Neural cell (in vitro differentiated cells): ENCODE results near the gene CENPP. TPM values are rescaled to one million over a fixed set of nuclear protein-coding genes. Genes with fewer than 3 reads are reported as not detected.

Experiments
- H2AFZ ChIP-seq: fragments of 200-600, 300-800 bp; sonication (generic), shearing (Covaris generic); 2 replicates; pipeline ENCODE4 v1.6.0; 2014; ENCODE audit warnings: low read depth, mild to moderate bottlenecking, antibody characterized with exemption, low read length, moderate library complexity
- H3F3A ChIP-seq: fragments of 200-600 bp; shearing (Covaris generic); 2 replicates; pipeline ENCODE4 v1.6.1; 2016; ENCODE audit warnings: mild to moderate bottlenecking, moderate library complexity, mixed read lengths, antibody characterized with exemption, low read length; ENCODE audit not compliant: insufficient read depth, poor library complexity, severe bottlenecking
- H3K27ac ChIP-seq: fragments of 200-600, 300-800 bp; sonication (generic), shearing (Covaris generic); 2 replicates; pipeline ENCODE4 v1.5.1; 2014; ENCODE audit warnings: mild to moderate bottlenecking, low read length, moderate library complexity
- H3K27me3 ChIP-seq: fragments of 300-800, 200-600 bp; sonication (generic), shearing (Covaris generic); 2 replicates; pipeline ENCODE4 v1.6.0; 2014; ENCODE audit warnings: mild to moderate bottlenecking, low read depth, low read length, moderate library complexity; ENCODE audit not compliant: insufficient read depth
- H3K36me3 ChIP-seq: fragments of 300-800, 200-600 bp; sonication (generic), shearing (Covaris generic); 2 replicates; pipeline ENCODE4 v1.5.1; 2014; ENCODE audit warnings: mild to moderate bottlenecking, antibody characterized with exemption, low read length, moderate library complexity; ENCODE audit not compliant: insufficient read depth
- H3K4me2 ChIP-seq: fragments of 300-800, 200-600 bp; sonication (generic), shearing (Covaris generic); 2 replicates; pipeline ENCODE4 v1.6.0; 2014; ENCODE audit warnings: mild to moderate bottlenecking, low read length
- H3K4me3 ChIP-seq: fragments of 300-800, 200-600 bp; sonication (generic), shearing (Covaris generic); 2 replicates; pipeline ENCODE4 v1.5.1; 2014; ENCODE audit warnings: mild to moderate bottlenecking, low read length, moderate library complexity
- H3K79me2 ChIP-seq: fragments of 200-600 bp; shearing (Covaris generic); replicated peaks from 2 replicates; pipeline ENCODE4 v1.6.0; 2014; ENCODE audit warnings: mild to moderate bottlenecking, low read length, moderate library complexity; ENCODE audit not compliant: insufficient read depth
- H3K9ac ChIP-seq: fragments of 300-800, 200-600 bp; sonication (generic), shearing (Covaris generic); 2 replicates; pipeline ENCODE4 v1.6.1; 2016; ENCODE audit warnings: mild to moderate bottlenecking, low read length, mixed read lengths
- H3K9me2 ChIP-seq: fragments of 200-600 bp; shearing (Covaris generic); 2 replicates; pipeline ENCODE4 v1.6.1; 2016; ENCODE audit warnings: mild to moderate bottlenecking, low read length, mixed read lengths; ENCODE audit not compliant: insufficient read depth
- H3K9me3 ChIP-seq: fragments of 200-600, 300-800 bp; sonication (generic), shearing (Covaris generic); 2 replicates; pipeline ENCODE4 v1.6.1; 2016; ENCODE audit warnings: mild to moderate bottlenecking, mixed run types, low read length, moderate library complexity, mixed read lengths
- H4K20me1 ChIP-seq: fragments of 200-600 bp; shearing (Covaris generic); 2 replicates; pipeline ENCODE4 v1.6.1; 2016; ENCODE audit warnings: mild to moderate bottlenecking, mixed run types; ENCODE audit not compliant: insufficient read depth
- EP300 ChIP-seq: fragments of 450-650 bp; conservative IDR thresholded peaks from 2 replicates; pipeline ENCODE4 v1.6.1; 2014; ENCODE audit warnings: antibody characterized with exemption, mild to moderate bottlenecking, moderate library complexity; ENCODE audit not compliant: poor library complexity, severe bottlenecking
- EZH2 ChIP-seq: fragments of 200-600, 300-800 bp; shearing (Covaris generic), sonication (generic); IDR thresholded peaks from 2 replicates; pipeline ENCODE4 v1.6.1; 2014; ENCODE audit warnings: antibody characterized with exemption, low read length, borderline replicate concordance, mild to moderate bottlenecking; ENCODE audit not compliant: insufficient read depth, poor library complexity, severe bottlenecking
- MXI1 ChIP-seq: fragments of 450-650 bp; conservative IDR thresholded peaks from 2 replicates; pipeline ENCODE4 v1.6.1; 2014; ENCODE audit warnings: antibody characterized with exemption, mild to moderate bottlenecking; ENCODE audit not compliant: poor library complexity, severe bottlenecking
- POLR2AphosphoS5 ChIP-seq: IDR thresholded peaks from 2 replicates; pipeline ENCODE4 v1.6.1; 2012
- RAD21 ChIP-seq: fragments of 450-650 bp; conservative IDR thresholded peaks from 2 replicates; pipeline ENCODE4 v1.6.1; 2014; ENCODE audit warnings: antibody characterized with exemption, mild to moderate bottlenecking, moderate library complexity
- SMC3 ChIP-seq: fragments of 450-650 bp; conservative IDR thresholded peaks from 2 replicates; pipeline ENCODE4 v1.6.1; 2014; ENCODE audit warnings: antibody characterized with exemption, mild to moderate bottlenecking, moderate library complexity; ENCODE audit not compliant: poor library complexity
- TAF1 ChIP-seq: IDR thresholded peaks from 2 replicates; pipeline ENCODE4 v1.6.1; 2012; ENCODE audit warnings: low read depth
- polyA plus RNA-seq: library from polyadenylated mRNA; depleted of rRNA; stranded (reverse); fragments of >200 nt; gene quantifications from 2 replicates; pipeline ENCODE4 v1.2.3, GENCODE V29; 2014
- TF ChIP-seq, protein P1 (sequence below): IDR thresholded peaks from 2 replicates; pipeline ENCODE4 v1.6.1; 2012; ENCODE audit warnings: borderline replicate concordance
- TF ChIP-seq, protein P2 (sequence below): fragments of 450-650 bp; IDR thresholded peaks from 2 replicates; pipeline ENCODE4 v1.5.1; 2014; ENCODE audit warnings: antibody characterized with exemption, mild to moderate bottlenecking, moderate library complexity; ENCODE audit not compliant: poor library complexity, severe bottlenecking

Gene CENPP
- polyA plus RNA-seq, 1 donor from 2014 or later, result 5.0 TPM

DNA sequence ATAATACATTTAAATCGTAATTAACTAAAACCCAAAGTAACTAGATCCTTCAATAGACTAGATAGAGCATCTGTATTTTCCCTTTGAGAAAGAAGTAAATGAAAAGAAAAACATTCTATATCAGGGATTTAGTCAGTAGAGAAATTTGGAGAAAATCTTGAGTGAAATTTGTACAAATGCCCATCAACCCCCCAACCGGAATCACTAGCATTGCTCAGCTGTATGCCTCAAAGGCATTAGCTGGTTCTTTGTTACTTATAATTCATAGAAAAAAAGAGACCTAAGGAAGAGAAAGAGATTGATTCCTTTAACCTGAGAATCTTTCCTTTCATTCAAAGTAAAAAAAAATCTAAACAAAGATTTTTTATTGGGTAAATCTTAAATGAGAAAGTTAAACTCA lies 97.9 kb downstream of the CENPP start:
- Histone ChIP-seq H3K4me2 (no peak overlapping the region), H3K9me2 (no peaks in the 10 kb centered on the region), H3K27ac (no peak overlapping the region), H3K9me3 (no peaks in the 10 kb centered on the region), H3K4me3 (no peak overlapping the region), H3K79me2 (no peaks in the 10 kb centered on the region), H3K9ac (no peak overlapping the region), H4K20me1 (no peaks in the 10 kb centered on the region), H3F3A (no peaks in the 10 kb centered on the region), H2AFZ (no peak overlapping the region), H3K36me3 (no peaks in the 10 kb centered on the region), H3K27me3 (no peaks in the 10 kb centered on the region)
- TF ChIP-seq EP300, result no peak
- no peak for TF ChIP-seq TAF1
- TF ChIP-seq, protein P1, sequence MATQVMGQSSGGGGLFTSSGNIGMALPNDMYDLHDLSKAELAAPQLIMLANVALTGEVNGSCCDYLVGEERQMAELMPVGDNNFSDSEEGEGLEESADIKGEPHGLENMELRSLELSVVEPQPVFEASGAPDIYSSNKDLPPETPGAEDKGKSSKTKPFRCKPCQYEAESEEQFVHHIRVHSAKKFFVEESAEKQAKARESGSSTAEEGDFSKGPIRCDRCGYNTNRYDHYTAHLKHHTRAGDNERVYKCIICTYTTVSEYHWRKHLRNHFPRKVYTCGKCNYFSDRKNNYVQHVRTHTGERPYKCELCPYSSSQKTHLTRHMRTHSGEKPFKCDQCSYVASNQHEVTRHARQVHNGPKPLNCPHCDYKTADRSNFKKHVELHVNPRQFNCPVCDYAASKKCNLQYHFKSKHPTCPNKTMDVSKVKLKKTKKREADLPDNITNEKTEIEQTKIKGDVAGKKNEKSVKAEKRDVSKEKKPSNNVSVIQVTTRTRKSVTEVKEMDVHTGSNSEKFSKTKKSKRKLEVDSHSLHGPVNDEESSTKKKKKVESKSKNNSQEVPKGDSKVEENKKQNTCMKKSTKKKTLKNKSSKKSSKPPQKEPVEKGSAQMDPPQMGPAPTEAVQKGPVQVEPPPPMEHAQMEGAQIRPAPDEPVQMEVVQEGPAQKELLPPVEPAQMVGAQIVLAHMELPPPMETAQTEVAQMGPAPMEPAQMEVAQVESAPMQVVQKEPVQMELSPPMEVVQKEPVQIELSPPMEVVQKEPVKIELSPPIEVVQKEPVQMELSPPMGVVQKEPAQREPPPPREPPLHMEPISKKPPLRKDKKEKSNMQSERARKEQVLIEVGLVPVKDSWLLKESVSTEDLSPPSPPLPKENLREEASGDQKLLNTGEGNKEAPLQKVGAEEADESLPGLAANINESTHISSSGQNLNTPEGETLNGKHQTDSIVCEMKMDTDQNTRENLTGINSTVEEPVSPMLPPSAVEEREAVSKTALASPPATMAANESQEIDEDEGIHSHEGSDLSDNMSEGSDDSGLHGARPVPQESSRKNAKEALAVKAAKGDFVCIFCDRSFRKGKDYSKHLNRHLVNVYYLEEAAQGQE, result no peak
- TF ChIP-seq POLR2AphosphoS5, result no peak
- no peak for TF ChIP-seq MXI1
- no peak for TF ChIP-seq EZH2
- TF ChIP-seq, protein P2, sequence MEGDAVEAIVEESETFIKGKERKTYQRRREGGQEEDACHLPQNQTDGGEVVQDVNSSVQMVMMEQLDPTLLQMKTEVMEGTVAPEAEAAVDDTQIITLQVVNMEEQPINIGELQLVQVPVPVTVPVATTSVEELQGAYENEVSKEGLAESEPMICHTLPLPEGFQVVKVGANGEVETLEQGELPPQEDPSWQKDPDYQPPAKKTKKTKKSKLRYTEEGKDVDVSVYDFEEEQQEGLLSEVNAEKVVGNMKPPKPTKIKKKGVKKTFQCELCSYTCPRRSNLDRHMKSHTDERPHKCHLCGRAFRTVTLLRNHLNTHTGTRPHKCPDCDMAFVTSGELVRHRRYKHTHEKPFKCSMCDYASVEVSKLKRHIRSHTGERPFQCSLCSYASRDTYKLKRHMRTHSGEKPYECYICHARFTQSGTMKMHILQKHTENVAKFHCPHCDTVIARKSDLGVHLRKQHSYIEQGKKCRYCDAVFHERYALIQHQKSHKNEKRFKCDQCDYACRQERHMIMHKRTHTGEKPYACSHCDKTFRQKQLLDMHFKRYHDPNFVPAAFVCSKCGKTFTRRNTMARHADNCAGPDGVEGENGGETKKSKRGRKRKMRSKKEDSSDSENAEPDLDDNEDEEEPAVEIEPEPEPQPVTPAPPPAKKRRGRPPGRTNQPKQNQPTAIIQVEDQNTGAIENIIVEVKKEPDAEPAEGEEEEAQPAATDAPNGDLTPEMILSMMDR, result no peak
- no peak for TF ChIP-seq SMC3
- TF ChIP-seq RAD21, result no peak

DNA sequence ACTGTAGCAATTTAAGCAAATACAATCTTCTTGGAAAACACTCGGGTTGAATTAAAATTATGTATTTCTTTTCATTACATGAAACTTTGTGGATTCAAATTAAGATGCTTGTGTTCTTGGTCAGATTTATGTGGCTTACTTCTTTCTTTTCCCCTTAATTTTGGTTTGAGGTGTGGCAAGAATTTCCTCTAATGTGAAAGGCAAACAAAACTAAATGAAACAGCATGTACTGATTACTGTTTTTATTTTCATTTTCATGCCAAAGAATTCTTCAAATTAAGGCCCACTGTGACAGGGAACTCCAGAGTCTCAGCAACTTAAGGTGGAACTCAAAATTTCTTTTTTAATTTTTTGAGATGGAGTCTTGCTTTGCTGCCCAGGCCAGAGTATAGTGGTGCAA lies 98.6 kb downstream of the CENPP start, which contains the start of gene OMD:
Gene OMD (minus strand): TSS at position 132 of the 400 bp plus-strand sequence. CDS start 6,913 bp downstream, outside the sequence.
- TF ChIP-seq, protein P1, result no peak
- no peak for TF ChIP-seq EP300
- TF ChIP-seq SMC3, result no peak
- TF ChIP-seq, protein P2, result no peak
- no peak for TF ChIP-seq MXI1
- TF ChIP-seq RAD21, result no peak
- no peak for TF ChIP-seq TAF1
- no peak for TF ChIP-seq POLR2AphosphoS5
- no peak for TF ChIP-seq EZH2
- Histone ChIP-seq H4K20me1 (no peaks in the 10 kb centered on the region), H3K36me3 (no peaks in the 10 kb centered on the region), H3K27ac (no peak within 1 kb of the TSS), H3K9ac (no peak within 1 kb of the TSS), H3K27me3 (no peaks in the 10 kb centered on the region), H3F3A (no peaks in the 10 kb centered on the region), H2AFZ (no peak within 1 kb of the TSS), H3K4me3 (no peak within 1 kb of the TSS), H3K9me2 (no peaks in the 10 kb centered on the region), H3K79me2 (no peaks in the 10 kb centered on the region), H3K9me3 (no peaks in the 10 kb centered on the region), H3K4me2 (no peak within 1 kb of the TSS)
